ENCODE data around the gene RALGDS. TPM values are rescaled to one million over a fixed set of nuclear protein-coding genes. Genes with fewer than 3 reads are reported as not detected.

RALGDS gene
- total and polyA plus RNA-seq, 2 donors (not counting 1 experiment from before 2014, with no cell fraction given) = 62.4 to 88.0 TPM

GRCh38 chr9:133119846-133120500 lies 1.1 kb downstream of the RALGDS start:
- TF ChIP-seq EZH2 (IDR thresholded peaks at IDR 0.05; ENCODE audit: borderline replicate concordance, insufficient read depth, low read depth, low read length, poor library complexity, severe bottlenecking) (no peak), CTCF (IDR thresholded peaks at IDR 0.05) (no peak)
- intact Hi-C loops (cut with micrococcal nuclease) = loop anchor here (10.0 kb wide), 1 partner anchor 355 kb away; the partner anchor contains the start of gene SLC2A6
- CTCF ChIA-PET = interaction anchor here (1.5 to 26.5 kb wide), 5 partner anchors 16 to 29 kb away, joined by 6 to 599 read pairs (median 11); no protein-coding TSS in a partner anchor
- Histone ChIP-seq H3K36me3 (replicated peaks in 1 of 2; ENCODE audit: control extremely low read depth in 1 of 2, control insufficient read depth in 1 of 2, extremely low read depth in 1 of 2, insufficient read depth in 2 of 2, low read length in 1 of 2) (no peaks in the 10 kb centered on the region), H4K20me1 (ENCODE audit: control insufficient read depth, insufficient read depth, low read length, poor library complexity, severe bottlenecking) (peaks cover 50% of the 10 kb centered on the region), H3K27ac (ENCODE audit: low read length in 2 of 2) (no peak overlapping the region), H3K9ac (ENCODE audit: low read length) (peak overlapping the region; percentile 78), H3K4me2 (replicated peaks; ENCODE audit: low read depth, low read length, poor library complexity, severe bottlenecking) (peak overlapping the region; percentile 100), H3K9me3 (ENCODE audit: control extremely low read depth in 1 of 3, control insufficient read depth in 2 of 3, insufficient read depth in 1 of 3, low read length in 2 of 3) (no peaks in the 10 kb centered on the region), H3K4me3 (ENCODE audit: control extremely low read depth in 1 of 5, extremely low read depth in 1 of 5, insufficient read depth in 1 of 5, low read depth in 2 of 5, low read length in 4 of 5) (peak overlapping the region in 3 of 5 experiments; percentile 56 to 75 (median 66)), H3K4me1 (ENCODE audit: control insufficient read depth in 2 of 2, insufficient read depth in 2 of 2, low read length in 2 of 2) (peaks cover 33 to 48% of the 10 kb centered on the region in 2 donors), H3K79me2 (ENCODE audit: control insufficient read depth, insufficient read depth, low read length) (peaks cover 59% of the 10 kb centered on the region), H3K27me3 (replicated peaks in 1 of 4; ENCODE audit: control extremely low read depth in 1 of 4, control insufficient read depth in 3 of 4, insufficient read depth in 4 of 4, low read length in 3 of 4) (no peaks in the 10 kb centered on the region), H2AFZ (ENCODE audit: insufficient read depth, low read depth, low read length, poor library complexity, severe bottlenecking) (peak overlapping the region; percentile 28)
- peak overlapping the region; percentile 86 for H3K4me3 Mint-ChIP-seq
- ATAC-seq (ENCODE audit: low read depth) (no peak), DNase-seq (no peak)
- H3K9me3 Mint-ChIP-seq (ENCODE audit: insufficient read depth) = no peaks in the 10 kb centered on the region
- POLR2A ChIA-PET = interaction anchor here (1.4 kb wide), 1 partner anchor 11 kb away, joined by 3 read pairs; no protein-coding TSS in a partner anchor
- H3K27ac Mint-ChIP-seq = peak overlapping the region; percentile 83
- H3K27me3 Mint-ChIP-seq = no peaks in the 10 kb centered on the region
- peaks cover 63% of the 10 kb centered on the region for H3K4me1 Mint-ChIP-seq
- 90% methylated on average over 16 of the region's 21 CpGs for WGBS (ENCODE audit: insufficient coverage)
